HCT116 (cell line): ENCODE data around the gene ACP4. TPM values are rescaled to one million over a fixed set of nuclear protein-coding genes. Genes with fewer than 3 reads are reported as not detected.

Experiments
- ATAC-seq: fragments of 200-7000 bp; cut with Tn5 transposase; 2 replicates; pipeline ENCODE4 v1.9.1; 2020; ENCODE audit warnings: mild to moderate bottlenecking, moderate library complexity
- BruUV-seq: library from RNA; stranded (reverse); fragments of 400-500 nt; replicated peaks from 2 replicates; lab custom pipeline; 2021; lab: Mats Ljungman, UMichigan
- CTCF ChIA-PET: fragments of 300-600 bp; sonication (Branson Sonifier 250); formaldehyde crosslinking; loops from one replicate; lab custom pipeline; 2021; ENCODE audit warnings: antibody characterized with exemption; lab: Charles Lee
- POLR2A ChIA-PET: fragments of 300-600, 350-600 bp; sonication (Branson Sonifier 250); formaldehyde crosslinking; loops from one replicate; lab custom pipeline; 2021; ENCODE audit warnings: antibody characterized with exemption; lab: Charles Lee
- RAD21 ChIA-PET, 2 experiments: fragments of 300-600 bp; sonication (Branson Sonifier 250); formaldehyde crosslinking; loops; one replicate each; lab custom pipeline; 2023; ENCODE audit warnings: low total read pairs in 2 of 2; ENCODE audit not compliant: uncharacterized antibody in 2 of 2, unreplicated experiment in 2 of 2, low non-redundant PET in 1 of 2; lab: Charles Lee
- DNase-seq: peaks from one replicate; pipeline ENCODE4 v3.0.0-alpha.2; 2010; ENCODE audit warnings: low read depth, low spot score
- H2AFZ ChIP-seq: fragments of 200-600 bp; shearing (Covaris generic), sonication (generic); 2 replicates; pipeline ENCODE4 v1.6.1; 2017; ENCODE audit warnings: low read depth, mixed run types, mixed read lengths, antibody characterized with exemption, low read length; ENCODE audit not compliant: poor library complexity, severe bottlenecking
- H3K27ac ChIP-seq: 2 replicates; pipeline ENCODE4 v1.5.1; 2012; ENCODE audit warnings: low read depth, low read length
- H3K27me3 ChIP-seq: fragments of 200-600 bp; sonication (generic); 2 replicates; pipeline ENCODE4 v1.6.1; 2016; ENCODE audit warnings: mixed run types, low read length, mixed read lengths; ENCODE audit not compliant: insufficient read depth
- H3K36me3 ChIP-seq, 2 experiments: fragments of 200-500 bp in 1 of 2; fragments of 200-600 bp in 1 of 2; sonication (Bioruptor generic) in 1 of 2; sonication (generic) in 1 of 2; 2 replicates each; pipeline versions ENCODE4 v1.5.1 to v1.6.1; 2014 to 2016; ENCODE audit warnings: low read length in 2 of 2, inconsistent platforms in 1 of 2, mixed read lengths in 1 of 2, mixed run types in 1 of 2; ENCODE audit not compliant: insufficient read depth in 2 of 2, control insufficient read depth in 1 of 2
- H3K4me1 ChIP-seq, 2 experiments: fragments of 200-600 bp in 1 of 2; sonication (generic) in 1 of 2; 2 replicates each; pipeline versions ENCODE4 v1.5.1 to v1.6.1; 2012 to 2017; ENCODE audit warnings: low read length in 2 of 2, inconsistent platforms in 1 of 2, mild to moderate bottlenecking in 1 of 2, mixed read lengths in 1 of 2, mixed run types in 1 of 2, moderate library complexity in 1 of 2; ENCODE audit not compliant: insufficient read depth in 2 of 2, control insufficient read depth in 1 of 2
- H3K4me2 ChIP-seq: fragments of 200-600 bp; sonication (generic); 2 replicates; pipeline ENCODE4 v1.6.1; 2017; ENCODE audit warnings: mixed run types, low read length, mixed read lengths
- H3K4me3 ChIP-seq, 2 experiments: fragments of 200-600 bp in 1 of 2; sonication (generic) in 1 of 2; replicated peaks in 1 of 2; 2 replicates each; pipeline ENCODE4 v1.5.1; 2011 to 2016; ENCODE audit warnings: low read length in 2 of 2, control low read depth in 1 of 2, low read depth in 1 of 2, mild to moderate bottlenecking in 1 of 2, mixed read lengths in 1 of 2, mixed run types in 1 of 2
- H3K79me2 ChIP-seq: fragments of 200-600 bp; sonication (generic); 2 replicates; pipeline ENCODE4 v1.6.1; 2017; ENCODE audit warnings: mild to moderate bottlenecking, mixed run types, low read length, moderate library complexity, mixed read lengths; ENCODE audit not compliant: insufficient read depth
- H3K9ac ChIP-seq: fragments of 200-600 bp; sonication (generic); 2 replicates; pipeline ENCODE4 v1.6.1; 2016; ENCODE audit warnings: low read length, mixed read lengths
- H3K9me2 ChIP-seq: fragments of 200-600 bp; sonication (generic), shearing (Covaris generic); 2 replicates; pipeline ENCODE4 v1.6.1; 2017; ENCODE audit warnings: mixed run types, mild to moderate bottlenecking, moderate library complexity; ENCODE audit not compliant: insufficient read depth
- H3K9me3 ChIP-seq, 2 experiments: fragments of 200-500 bp in 1 of 2; fragments of 200-600 bp in 1 of 2; sonication (Bioruptor generic) in 1 of 2; sonication (generic) in 1 of 2; 2 replicates each; pipeline ENCODE4 v1.6.1; 2014 to 2017; ENCODE audit warnings: low read length in 2 of 2, mixed read lengths in 2 of 2, inconsistent platforms in 1 of 2, low read depth in 1 of 2, mild to moderate bottlenecking in 1 of 2, mixed run types in 1 of 2, moderate library complexity in 1 of 2; ENCODE audit not compliant: control insufficient read depth in 1 of 2, insufficient read depth in 1 of 2
- H4K20me1 ChIP-seq: fragments of 200-600 bp; sonication (generic), shearing (Covaris generic); 2 replicates; pipeline ENCODE4 v1.6.1; 2017; ENCODE audit warnings: mixed run types, mild to moderate bottlenecking, moderate library complexity; ENCODE audit not compliant: insufficient read depth
- CEBPB ChIP-seq: IDR thresholded peaks from 2 replicates; pipeline ENCODE4 v1.6.1; 2012; ENCODE audit warnings: low read depth
- EGR1 ChIP-seq: IDR thresholded peaks from 2 replicates; pipeline ENCODE4 v1.6.1; 2012; ENCODE audit warnings: low read depth
- EZH2 ChIP-seq: fragments of 200-600 bp; sonication (generic); IDR thresholded peaks from 2 replicates; pipeline ENCODE4 v1.6.1; 2017; ENCODE audit warnings: antibody characterized with exemption, mixed run types
- FOSL1 ChIP-seq: IDR thresholded peaks from 2 replicates; pipeline ENCODE4 v1.6.1; 2012; ENCODE audit warnings: low read depth
- POLR2A ChIP-seq: IDR thresholded peaks from 2 replicates; pipeline ENCODE4 v1.7.0; 2011; ENCODE audit warnings: borderline replicate concordance; ENCODE audit not compliant: insufficient read depth, insufficient read length; ENCODE audit errors: extremely low read depth
- POLR2AphosphoS5 ChIP-seq: IDR thresholded peaks from 2 replicates; pipeline ENCODE4 v1.6.1; 2011; ENCODE audit warnings: mild to moderate bottlenecking, low read depth, low read length, moderate library complexity
- RAD21 ChIP-seq: IDR thresholded peaks from 2 replicates; pipeline ENCODE4 v1.6.1; 2012; ENCODE audit warnings: low read depth, mild to moderate bottlenecking
- SP1 ChIP-seq: IDR thresholded peaks from 2 replicates; pipeline ENCODE4 v1.6.1; 2012; ENCODE audit warnings: low read depth
- SRF ChIP-seq: IDR thresholded peaks from 2 replicates; pipeline ENCODE4 v1.6.1; 2012; ENCODE audit warnings: low read depth
- TCF7L2 ChIP-seq: IDR thresholded peaks from 2 replicates; pipeline ENCODE4 v1.7.0; 2011; ENCODE audit warnings: borderline replicate concordance, inconsistent platforms; ENCODE audit not compliant: insufficient read depth, insufficient read length; ENCODE audit errors: extremely low read depth
- YY1 ChIP-seq: IDR thresholded peaks from 2 replicates; pipeline ENCODE4 v1.6.1; 2011; ENCODE audit warnings: low read length, low read depth, moderate library complexity, mild to moderate bottlenecking; ENCODE audit not compliant: insufficient replicate concordance; ENCODE audit errors: extremely low read depth
- ZFX ChIP-seq: fragments of 450-650 bp; IDR thresholded peaks from 2 replicates; pipeline ENCODE4 v1.6.1; 2017
- ZNF274 ChIP-seq: fragments of 200-500 bp; sonication (Bioruptor generic); IDR thresholded peaks from 2 replicates; pipeline ENCODE4 v1.6.1; 2014; ENCODE audit warnings: mild to moderate bottlenecking, low read depth, low read length, inconsistent platforms
- intact Hi-C: fragments of 100-400 bp; cut with micrococcal nuclease; formaldehyde crosslinking; loops from 2 replicates; pipeline ENCODE4 v1.10.0; 2022
- total RNA-seq: library from RNA; stranded (reverse); gene quantifications from one replicate; pipeline ENCODE4 v1.2.1, GENCODE V29; 2021; ENCODE audit not compliant: unreplicated experiment
- TF ChIP-seq, protein P1 (sequence below): IDR thresholded peaks from 2 replicates; pipeline ENCODE4 v1.6.1; 2012; ENCODE audit warnings: low read depth
- TF ChIP-seq, protein P2 (sequence below), 3 experiments: fragments of 200-600 bp in 1 of 3; sonication (generic) in 1 of 3; IDR thresholded peaks in 2 of 3; conservative IDR thresholded peaks in 1 of 3; 2 replicates each; pipeline ENCODE4 v1.5.1; 2012 to 2017; ENCODE audit warnings: low read depth in 2 of 3, low read length in 2 of 3, antibody characterized with exemption in 1 of 3, borderline replicate concordance in 1 of 3, control low read depth in 1 of 3, mild to moderate bottlenecking in 1 of 3, mixed read lengths in 1 of 3, mixed run types in 1 of 3, moderate library complexity in 1 of 3; ENCODE audit not compliant: insufficient read depth in 1 of 3
- TF ChIP-seq, protein P3 (sequence below): IDR thresholded peaks from 2 replicates; pipeline ENCODE4 v1.6.1; 2011; ENCODE audit warnings: mild to moderate bottlenecking, low read length, moderate library complexity; ENCODE audit not compliant: insufficient replicate concordance; ENCODE audit errors: extremely low read depth

Gene ACP4
- total RNA-seq, 1 experiment from 2014 or later, result not detected

DNA sequence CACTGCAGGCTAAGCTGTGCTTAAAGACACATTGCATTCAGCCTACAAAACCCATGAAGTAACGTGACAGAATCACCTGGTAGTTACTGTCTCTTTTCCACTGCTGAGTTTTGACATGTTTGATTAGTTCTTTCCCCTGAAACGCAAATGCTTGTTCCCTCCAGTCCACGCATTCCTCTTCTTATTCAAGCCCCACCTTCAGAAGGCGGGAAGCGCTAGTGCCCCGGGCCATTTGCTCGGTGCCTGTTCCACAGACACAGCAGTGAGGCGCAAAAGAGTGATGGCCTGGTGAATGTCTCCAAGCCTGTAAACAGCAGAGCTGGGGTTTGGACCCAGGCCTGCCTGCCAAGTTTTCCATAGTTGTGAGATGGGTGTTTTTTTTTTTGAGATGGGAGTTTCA lies 10.9 kb downstream of the ACP4 start (continued):
- no peak for TF ChIP-seq CEBPB
- TF ChIP-seq, all 23 proteins: peak for 0

DNA sequence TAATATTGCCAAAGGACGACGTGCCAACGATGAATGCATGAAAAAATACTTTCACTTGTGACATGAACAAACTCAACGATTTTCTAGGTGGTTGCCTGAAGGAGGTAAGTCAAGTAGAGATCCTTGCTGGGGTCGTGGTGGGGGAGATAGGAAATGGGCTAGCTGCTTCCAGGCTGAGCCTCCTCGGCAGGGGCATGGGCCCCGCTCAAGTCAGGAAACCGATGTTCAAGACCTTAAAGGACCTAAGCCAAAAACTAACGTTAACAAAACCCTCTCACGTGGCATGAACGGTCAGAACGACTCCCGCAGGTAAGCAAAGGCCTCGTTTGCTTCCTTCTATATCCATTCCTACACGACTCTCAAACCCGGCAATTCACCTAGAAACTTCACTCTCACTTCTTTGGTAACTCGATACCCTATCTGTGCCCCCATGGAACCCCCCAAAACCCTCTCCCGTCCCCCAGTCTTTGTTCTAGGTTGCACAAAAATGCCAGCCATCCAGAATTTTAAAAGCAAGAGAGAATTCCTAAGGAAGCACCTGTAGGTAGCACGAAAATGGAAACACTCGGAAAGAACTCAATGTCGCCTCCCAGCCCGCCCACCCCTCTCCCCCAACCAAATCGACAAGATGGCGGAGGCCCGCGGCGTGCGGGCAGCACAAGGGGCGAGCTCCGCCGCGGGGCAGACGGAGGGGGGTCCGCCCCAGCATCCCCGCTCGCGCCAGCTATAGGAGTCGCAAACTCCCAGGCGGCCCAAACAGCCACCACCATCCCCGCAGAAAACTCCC lies 13.6 kb downstream of the ACP4 start:
- Histone ChIP-seq H3K4me3 (peak overlapping the region; percentile 89 to 94), H2AFZ (no peak overlapping the region), H3K36me3 (peaks cover 29 to 45% of the 10 kb centered on the region in 2 experiments), H3K4me1 (peaks cover 9 to 24% of the 10 kb centered on the region in 2 experiments), H3K27ac (peak overlapping the region; percentile 93), H4K20me1 (peaks cover 42% of the 10 kb centered on the region; the same call in 1 of the 2 replicates), H3K4me2 (peak overlapping the region; percentile 90), H3K9ac (peak overlapping the region; percentile 98), H3K27me3 (no peaks in the 10 kb centered on the region), H3K9me2 (no peaks in the 10 kb centered on the region), H3K9me3 (no peaks in the 10 kb centered on the region), H3K79me2 (peaks cover 55% of the 10 kb centered on the region)
- ChIA-PET RAD21 (no interaction called here), POLR2A (interaction anchor here (0.6 to 2.7 kb wide), 5 partner anchors 8 to 134 kb away, joined by 3 to 19 read pairs (median 4); no protein-coding TSS in a partner anchor), CTCF (no interaction called here)
- ATAC-seq, result peak; percentile 30
- DNase-seq, result no peak
- intact Hi-C loops, result loop anchor here (2.0 kb wide), 1 partner anchor 33 kb away; no protein-coding TSS in a partner anchor
- BruUV-seq, result TSS peak; percentile 78
- TF ChIP-seq POLR2A, result no peak
- no peak; the same call in 1 of the 2 replicates for TF ChIP-seq ZFX
- TF ChIP-seq EGR1, result no peak
- no peak for TF ChIP-seq CEBPB
- no peak for TF ChIP-seq RAD21
- TF ChIP-seq, protein P1, sequence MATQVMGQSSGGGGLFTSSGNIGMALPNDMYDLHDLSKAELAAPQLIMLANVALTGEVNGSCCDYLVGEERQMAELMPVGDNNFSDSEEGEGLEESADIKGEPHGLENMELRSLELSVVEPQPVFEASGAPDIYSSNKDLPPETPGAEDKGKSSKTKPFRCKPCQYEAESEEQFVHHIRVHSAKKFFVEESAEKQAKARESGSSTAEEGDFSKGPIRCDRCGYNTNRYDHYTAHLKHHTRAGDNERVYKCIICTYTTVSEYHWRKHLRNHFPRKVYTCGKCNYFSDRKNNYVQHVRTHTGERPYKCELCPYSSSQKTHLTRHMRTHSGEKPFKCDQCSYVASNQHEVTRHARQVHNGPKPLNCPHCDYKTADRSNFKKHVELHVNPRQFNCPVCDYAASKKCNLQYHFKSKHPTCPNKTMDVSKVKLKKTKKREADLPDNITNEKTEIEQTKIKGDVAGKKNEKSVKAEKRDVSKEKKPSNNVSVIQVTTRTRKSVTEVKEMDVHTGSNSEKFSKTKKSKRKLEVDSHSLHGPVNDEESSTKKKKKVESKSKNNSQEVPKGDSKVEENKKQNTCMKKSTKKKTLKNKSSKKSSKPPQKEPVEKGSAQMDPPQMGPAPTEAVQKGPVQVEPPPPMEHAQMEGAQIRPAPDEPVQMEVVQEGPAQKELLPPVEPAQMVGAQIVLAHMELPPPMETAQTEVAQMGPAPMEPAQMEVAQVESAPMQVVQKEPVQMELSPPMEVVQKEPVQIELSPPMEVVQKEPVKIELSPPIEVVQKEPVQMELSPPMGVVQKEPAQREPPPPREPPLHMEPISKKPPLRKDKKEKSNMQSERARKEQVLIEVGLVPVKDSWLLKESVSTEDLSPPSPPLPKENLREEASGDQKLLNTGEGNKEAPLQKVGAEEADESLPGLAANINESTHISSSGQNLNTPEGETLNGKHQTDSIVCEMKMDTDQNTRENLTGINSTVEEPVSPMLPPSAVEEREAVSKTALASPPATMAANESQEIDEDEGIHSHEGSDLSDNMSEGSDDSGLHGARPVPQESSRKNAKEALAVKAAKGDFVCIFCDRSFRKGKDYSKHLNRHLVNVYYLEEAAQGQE, result no peak
- TF ChIP-seq TCF7L2, result no peak
- no peak for TF ChIP-seq SRF
- TF ChIP-seq, protein P2, sequence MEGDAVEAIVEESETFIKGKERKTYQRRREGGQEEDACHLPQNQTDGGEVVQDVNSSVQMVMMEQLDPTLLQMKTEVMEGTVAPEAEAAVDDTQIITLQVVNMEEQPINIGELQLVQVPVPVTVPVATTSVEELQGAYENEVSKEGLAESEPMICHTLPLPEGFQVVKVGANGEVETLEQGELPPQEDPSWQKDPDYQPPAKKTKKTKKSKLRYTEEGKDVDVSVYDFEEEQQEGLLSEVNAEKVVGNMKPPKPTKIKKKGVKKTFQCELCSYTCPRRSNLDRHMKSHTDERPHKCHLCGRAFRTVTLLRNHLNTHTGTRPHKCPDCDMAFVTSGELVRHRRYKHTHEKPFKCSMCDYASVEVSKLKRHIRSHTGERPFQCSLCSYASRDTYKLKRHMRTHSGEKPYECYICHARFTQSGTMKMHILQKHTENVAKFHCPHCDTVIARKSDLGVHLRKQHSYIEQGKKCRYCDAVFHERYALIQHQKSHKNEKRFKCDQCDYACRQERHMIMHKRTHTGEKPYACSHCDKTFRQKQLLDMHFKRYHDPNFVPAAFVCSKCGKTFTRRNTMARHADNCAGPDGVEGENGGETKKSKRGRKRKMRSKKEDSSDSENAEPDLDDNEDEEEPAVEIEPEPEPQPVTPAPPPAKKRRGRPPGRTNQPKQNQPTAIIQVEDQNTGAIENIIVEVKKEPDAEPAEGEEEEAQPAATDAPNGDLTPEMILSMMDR (IDR thresholded peaks at IDR 0.05 in 2 of 3, conservative IDR thresholded peaks at IDR 0.05 in 1 of 3; ENCODE audit: borderline replicate concordance in 1 of 3, insufficient read depth in 1 of 3, low read depth in 2 of 3, low read length in 2 of 3), result no peak
- TF ChIP-seq FOSL1, result no peak
- no peak for TF ChIP-seq YY1
- TF ChIP-seq POLR2AphosphoS5, result no peak
- TF ChIP-seq, protein P3, sequence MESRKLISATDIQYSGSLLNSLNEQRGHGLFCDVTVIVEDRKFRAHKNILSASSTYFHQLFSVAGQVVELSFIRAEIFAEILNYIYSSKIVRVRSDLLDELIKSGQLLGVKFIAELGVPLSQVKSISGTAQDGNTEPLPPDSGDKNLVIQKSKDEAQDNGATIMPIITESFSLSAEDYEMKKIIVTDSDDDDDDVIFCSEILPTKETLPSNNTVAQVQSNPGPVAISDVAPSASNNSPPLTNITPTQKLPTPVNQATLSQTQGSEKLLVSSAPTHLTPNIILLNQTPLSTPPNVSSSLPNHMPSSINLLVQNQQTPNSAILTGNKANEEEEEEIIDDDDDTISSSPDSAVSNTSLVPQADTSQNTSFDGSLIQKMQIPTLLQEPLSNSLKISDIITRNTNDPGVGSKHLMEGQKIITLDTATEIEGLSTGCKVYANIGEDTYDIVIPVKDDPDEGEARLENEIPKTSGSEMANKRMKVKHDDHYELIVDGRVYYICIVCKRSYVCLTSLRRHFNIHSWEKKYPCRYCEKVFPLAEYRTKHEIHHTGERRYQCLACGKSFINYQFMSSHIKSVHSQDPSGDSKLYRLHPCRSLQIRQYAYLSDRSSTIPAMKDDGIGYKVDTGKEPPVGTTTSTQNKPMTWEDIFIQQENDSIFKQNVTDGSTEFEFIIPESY, result no peak
- TF ChIP-seq ZNF274, result no peak
- no peak for TF ChIP-seq EZH2
- TF ChIP-seq SP1, result no peak
